DMS 273 (cell line): ENCODE data around the gene FAM107B.

Experiments used
- DNase-seq: peaks from one replicate; lab custom pipeline; 2025; ENCODE audit not compliant: unreplicated experiment; lab: John Stamatoyannopoulos, UW

Gene FAM107B

DNA sequence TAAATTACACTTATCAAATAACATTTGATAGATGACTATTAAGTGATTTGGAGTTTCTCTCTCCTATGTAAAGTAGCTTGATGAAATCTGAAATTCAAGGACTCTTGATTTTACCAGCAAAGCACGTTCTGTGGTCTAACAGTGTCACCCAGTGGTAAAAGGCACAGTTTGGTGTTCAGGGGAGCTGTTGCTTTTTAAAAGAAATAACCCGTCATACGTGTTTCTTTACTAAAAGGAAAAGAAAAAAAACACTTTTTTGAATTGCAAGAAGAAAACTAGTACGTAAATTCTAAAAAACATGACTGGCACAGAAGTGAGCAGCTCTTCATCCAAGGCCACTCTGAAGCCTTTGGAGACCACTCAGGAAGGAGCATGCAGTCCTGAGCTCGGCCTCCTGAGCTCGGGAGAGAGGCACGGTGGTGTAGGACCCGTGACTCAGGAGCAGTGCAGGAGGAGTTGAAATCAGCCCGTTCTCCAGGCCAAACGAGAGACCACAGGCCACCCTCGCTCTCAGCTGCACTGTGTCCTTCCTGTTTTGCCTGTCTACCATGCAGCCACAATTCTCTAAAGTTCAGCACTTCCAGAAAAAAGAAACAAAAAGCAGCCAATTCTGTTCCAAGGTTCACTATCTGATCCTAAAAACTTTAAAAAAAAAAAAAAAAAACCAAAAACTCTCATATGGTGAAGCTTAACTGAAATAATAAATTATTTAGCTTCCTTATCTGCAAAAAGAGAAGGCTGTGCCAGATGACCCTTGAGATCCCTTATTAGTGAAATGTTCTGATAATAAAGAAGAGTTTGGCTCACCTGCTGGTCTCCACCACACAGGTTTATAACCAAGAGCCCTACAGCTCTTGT is 231.4 kb downstream of the FAM107B start:
- DNase-seq: peak; percentile 2

DNA sequence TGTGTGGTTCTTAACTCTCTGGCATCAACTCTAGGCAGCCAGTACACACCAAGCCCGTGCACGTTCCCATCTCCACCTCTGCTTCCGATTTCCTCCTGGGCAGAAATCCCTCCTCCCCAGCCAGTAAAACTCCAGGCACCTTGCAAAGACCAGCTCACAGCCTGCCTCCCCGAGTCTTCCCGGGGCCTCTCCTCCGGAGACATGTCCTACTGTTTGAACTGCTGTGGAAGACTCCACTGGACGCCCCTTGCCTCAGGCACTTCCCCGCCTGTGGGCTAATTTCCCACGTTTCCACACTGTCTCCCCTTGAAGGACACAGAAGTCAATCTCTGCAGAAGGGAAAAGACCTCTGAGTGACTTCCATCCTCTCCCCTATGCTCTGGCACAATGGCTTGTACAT is 233.3 kb downstream of the FAM107B start:
- no peak for DNase-seq

DNA sequence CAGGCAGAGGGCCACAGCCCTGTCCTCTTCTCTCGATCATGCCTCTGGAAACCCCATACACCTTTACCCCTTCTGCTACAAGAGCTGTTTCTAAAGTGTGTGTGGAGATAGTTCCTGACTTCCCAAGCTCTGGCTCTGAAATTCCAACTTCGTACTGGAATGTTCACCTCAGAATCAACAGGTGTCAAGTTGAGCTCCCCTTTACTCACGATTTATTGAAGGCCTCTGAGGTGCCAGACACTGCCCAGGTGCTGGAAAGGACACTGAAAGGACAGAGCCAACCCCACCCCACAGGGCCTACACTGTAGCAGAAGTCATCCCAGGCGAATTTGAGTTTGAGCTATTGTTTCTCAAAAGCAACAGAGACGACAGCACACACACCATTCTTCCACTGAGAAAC is 234.1 kb downstream of the FAM107B start:
- DNase-seq: no peak

DNA sequence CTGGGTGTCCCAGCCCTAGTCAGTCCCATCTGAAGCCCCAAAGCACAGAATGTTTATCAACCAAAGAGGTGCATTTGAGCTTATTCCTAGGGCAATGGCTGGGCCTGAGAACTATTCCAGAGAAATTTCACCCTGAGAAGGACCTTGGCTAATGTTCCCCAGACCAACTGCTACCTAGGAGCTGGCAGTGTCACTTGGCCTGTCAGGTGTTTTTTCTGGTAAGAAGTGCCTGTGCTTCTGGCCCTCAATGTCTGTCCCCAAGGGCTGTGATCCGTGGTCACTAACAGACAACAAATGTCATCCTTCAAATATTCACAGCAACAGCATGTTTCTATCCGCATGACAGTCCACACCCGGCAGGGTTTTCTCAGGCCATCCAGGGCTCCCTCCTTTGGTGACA is 234.6 kb downstream of the FAM107B start:
- no peak for DNase-seq

DNA sequence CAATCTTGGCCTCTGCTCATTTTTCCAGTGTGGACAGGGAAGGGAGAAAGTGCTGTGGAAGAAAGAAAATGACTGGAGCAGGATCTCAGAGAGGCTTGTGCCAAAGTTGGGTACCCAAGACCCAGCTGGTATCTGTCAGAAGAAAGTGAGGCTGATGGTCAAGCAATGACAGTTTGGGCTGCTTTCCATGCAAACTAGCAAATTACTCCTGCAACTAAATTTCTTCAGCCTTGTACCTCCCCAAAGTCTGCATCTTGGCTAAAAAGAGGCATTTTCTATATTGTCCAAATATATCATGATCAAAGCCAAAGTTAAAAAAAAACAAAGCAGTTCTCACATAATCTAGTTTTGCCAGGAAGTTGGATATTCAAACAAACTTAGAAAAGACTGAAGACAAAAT is 235.5 kb downstream of the FAM107B start:
- no peak for DNase-seq

DNA sequence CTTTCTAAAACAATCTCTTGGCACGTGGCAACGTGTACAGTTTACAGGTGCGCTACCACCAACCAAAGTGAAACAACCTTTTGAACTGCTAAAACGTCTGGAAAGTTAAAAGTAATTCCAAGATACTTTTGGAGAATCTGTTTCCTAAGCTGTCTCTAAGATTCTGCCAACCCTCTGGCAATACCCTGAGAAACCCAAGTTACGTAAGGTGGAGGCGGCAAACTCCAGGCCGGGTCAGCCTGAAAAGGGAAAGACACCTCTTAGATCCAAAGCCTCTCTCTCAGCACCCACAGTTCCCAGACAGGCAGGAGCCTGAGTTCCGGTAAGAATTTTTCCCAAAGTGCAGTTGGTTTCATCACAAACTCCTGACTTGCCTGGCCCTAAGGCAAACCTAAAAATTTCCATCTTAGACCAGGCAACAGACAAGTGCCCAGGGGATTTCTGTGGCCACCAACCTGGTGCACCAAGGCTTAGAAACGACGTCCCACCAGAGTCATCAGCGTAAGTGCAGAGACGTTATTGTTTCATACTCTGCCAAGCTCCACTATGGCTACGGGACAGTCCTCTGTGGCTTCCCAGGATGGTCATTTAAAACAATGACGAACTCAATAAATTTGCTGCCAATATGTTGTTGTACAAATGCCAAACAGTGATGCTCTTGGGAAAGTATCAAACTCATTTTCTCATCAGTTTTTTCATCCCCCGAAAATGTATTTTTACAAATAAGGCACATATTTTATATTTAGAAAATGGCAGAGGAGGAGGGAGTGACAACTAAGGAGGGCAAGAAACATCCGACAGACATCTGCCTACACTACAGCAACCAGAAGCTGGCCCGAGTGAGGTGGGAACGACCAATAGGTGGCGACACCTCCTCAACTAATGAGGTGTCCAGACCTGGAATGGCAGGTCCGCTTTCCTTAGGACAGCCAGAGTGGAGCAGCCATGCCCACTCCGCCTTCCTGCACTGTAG is 238.2 kb downstream of the FAM107B start:
- peak; percentile 67 for DNase-seq

DNA sequence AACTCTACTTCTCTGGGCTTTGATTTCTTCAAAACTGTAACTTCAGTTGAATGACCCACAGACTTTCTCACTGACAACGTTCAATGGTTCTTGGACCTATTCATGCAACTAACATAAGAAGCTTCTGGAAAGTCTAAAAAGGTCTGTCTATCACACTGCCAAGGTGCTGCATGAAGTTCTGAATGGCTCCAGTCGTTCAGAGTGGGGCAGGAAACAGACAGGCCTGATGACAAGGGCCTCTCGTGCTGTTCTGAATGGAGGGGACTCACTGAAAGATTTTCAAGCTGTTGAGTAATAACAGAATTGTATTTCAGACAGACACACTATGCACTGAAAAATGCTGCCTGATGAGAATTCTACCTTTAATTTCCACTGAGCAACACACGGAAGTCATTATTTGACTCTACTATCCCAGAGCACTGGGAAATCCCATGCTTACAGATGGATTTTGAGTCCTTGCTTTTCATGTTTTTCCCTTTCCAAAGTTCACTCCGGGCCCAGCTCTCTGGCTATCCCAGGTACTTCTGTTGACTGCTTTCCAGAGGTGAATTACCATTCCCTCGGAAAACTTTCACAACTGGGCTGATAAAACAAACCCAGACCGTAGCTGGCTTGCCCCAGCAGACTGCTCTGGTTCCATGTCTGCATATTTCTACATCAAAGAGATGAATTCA is 239.1 kb downstream of the FAM107B start:
- DNase-seq: no peak

DNA sequence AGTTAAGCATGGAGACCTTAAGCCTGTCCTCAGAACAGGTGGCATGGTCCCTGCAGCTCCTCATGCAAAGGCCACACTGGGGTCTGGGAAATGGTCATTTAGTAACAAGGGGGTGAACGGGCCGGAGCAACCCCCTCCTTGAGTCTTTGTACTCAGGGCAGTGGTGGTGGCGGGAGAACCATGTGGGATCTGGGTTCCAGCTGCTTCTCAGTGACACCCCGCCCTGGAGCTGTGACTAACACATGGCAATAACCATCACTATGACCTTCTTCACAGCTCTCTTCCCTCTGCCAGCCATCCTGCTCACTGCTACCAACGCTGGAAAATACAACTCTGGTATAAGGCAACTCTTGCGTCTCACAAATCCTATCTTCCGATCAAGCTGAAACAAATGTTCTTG is 240.5 kb downstream of the FAM107B start:
- no peak for DNase-seq

DNA sequence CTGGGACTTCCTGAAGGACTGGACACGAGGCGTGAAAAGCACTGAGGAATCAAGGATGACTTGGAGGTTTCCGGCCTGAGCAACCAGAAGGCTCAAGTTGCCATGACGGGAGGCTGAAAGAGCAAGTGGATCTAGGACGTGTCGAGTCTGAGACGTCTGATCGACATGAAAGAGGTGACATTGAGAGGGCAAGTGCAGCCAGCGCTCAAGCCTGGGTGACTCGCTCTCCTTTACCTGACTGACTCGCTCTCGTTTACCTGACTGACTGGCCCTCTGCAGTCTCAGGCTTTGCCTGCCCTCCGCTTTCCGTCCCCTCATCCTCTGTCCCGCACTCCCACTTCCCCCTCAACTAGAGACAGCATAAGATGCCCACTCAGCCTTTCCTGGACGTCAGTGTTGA is 241.4 kb downstream of the FAM107B start:
- DNase-seq: no peak

DNA sequence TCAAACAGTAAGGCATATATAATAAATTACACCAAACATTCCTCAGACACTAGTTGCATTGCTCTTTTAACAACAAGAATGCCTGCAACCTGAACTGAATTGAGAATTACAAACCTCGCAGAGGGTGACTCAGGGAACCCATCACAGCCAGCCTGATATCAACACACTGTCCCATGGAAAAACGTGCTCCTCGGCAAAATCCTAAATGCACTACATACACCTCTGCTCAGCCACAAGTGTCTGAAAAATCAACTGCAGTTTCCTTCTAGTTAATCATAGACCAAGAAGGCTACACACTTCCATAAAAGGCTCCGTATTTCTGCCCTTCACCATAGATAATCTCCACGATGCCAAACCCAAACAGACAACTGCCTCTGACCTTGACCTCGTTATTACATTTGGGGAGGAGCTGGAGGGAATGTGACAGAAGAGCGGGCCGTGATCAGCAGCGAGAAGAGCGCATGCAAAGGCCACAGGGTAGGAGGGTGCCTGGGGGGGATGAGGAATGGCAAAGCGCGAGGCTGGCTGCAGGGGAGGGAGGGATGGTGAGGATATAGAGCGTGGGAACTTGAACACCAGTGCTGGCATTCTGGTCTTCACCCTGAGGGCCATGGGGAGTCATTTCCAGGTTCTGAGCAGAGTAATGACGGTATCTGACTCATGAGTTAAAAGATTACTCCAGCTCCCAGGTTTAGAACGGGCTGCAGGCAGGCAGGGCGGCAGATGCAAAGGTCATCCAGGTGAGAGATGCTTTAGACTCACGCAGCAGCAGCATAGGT is 242.0 kb downstream of the FAM107B start:
- DNase-seq: no peak

DNA sequence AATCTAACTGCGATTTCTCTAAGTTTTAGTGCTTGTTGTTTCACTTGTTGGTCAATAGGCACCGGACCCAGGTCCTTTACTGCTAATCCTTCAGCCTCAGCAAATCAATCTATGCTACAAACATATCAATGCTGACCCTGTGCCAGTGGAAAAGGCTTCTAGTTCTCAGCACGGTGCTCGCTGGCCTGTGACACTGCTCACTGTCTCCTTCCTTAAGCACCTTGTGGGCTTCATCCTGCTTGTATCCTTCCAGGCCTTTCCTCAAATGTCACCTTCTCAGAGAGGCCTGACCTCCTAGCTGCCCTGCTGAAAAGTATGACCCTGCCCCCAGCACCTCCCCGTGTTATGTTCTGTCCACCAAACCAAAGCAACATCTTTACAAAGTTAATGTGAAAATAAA is 242.7 kb downstream of the FAM107B start:
- no peak for DNase-seq

DNA sequence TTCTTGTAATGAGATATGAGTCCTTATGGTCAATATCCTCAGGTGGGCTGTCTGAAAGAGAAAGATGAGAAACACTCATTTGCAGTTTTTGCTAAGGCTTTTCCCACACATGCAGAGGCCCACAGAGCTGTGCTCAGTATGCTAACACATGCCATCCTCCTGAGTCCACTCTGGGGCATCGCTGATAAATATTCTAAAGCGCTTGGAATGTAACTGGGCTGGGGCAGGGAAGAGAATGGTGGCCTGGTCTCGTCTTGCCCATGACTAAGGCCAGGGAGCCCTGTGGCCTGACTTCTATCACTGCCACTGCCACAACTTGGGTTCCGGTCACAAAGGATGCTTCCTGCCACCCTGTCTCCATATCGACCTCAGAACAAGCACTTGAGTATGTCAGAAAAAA is 244.2 kb downstream of the FAM107B start:
- no peak for DNase-seq

DNA sequence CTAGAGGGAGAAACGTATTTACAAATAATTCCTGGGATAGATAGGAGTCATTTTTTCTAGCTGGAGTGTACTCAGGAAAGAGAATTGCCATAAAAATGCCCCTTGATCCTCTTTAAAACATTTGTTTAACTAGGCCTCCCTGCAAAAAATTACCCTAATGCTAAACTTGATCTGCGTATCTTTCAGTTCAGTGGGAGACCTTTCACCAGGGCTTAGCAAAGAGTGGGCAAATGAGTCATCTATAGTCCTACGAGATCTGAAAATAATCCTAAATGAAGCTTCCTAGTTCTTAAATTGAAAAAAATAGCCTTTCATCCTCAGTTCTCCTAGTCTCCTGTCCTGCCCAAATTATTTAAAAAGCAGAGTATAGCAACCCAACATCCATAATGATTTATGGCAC is 245.3 kb downstream of the FAM107B start:
- DNase-seq: no peak

DNA sequence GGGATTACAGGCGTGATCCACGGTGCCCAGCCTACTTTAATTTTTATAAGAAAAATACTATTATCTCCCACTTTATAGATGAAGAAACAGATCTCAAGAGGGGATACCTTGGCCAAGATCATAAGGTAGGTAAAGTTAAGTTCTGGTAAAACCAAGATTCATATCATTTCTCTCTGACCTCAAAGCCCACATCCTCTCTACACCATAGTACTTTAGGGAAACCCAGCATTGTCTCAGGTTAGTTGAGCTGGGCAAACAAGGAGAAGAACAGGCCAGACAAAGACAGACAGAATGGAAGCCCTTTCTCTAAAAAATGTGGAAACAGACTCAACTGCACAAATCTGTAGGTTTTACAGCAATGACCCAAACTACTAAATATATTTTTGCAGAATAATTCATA is 246.2 kb downstream of the FAM107B start:
- DNase-seq: no peak

DNA sequence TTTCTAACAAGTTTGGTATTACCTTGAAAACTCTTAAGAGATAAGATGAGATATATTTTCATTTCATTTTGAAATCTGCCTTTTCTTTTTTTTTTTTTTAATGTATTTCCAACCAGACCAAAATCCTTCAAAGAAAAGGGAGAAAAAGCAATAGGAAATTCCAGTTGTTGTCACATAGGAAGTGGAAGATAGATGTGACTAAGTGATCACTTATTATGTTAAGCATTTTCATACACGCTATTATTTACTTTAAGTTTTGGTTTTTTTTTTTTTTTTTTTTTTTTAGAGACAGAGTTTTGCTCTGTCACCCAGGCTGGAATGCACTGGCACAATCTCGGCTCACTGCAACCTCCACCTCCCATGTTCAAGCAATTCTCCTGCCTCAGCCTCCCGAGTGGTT is 246.8 kb downstream of the FAM107B start:
- no peak for DNase-seq

DNA sequence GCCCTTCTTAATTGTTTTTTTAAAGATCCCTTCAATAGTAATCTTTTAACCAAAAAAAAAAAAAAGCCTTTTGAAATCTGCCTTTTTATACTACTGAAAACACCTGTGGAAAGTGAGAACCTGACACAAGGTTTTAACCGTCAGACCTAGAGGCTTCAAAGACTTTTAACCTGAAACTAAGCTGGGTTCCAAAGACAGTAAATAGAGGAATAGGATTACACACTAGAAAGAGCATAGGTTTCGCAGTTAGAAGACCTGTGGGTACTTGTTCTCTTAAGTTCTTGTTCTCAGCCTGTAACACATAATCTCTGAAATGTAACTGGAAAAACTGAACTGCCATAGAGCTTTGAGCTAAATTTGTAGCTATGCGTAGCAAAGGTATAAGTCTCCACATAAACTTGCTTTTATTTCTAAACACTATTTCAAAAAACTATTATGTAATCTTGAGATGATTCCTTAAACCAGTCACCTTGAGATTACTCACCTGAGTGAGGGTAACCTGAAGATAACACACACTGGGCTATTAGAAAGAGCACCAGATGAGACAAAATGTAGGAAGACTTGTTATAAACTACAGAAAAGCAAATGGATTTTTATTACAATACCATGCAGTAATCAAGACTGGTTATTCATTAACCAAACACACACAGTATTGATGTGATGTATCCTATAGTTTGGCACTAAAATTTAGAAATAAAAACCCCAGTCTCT is 247.4 kb downstream of the FAM107B start:
- no peak for DNase-seq

DNA sequence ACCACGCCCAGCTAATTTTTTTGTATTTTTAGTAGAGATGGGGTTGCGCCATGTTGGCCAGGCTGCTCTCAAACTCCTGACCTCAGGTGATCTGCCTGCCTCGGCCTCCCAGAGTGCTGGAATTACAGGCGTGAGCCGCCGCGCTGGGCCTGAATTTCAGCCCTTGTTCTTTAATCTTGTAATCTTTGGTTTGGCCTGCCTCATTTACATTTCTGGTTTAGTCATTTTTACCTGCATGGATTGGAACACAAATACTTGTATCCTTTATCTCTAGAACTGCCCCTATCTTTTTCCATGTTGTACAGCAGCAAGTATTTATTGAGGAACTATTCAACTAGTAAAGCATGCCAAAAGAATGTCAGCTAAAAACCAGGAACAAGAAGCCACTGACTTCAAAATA is 248.4 kb downstream of the FAM107B start:
- no peak for DNase-seq

DNA sequence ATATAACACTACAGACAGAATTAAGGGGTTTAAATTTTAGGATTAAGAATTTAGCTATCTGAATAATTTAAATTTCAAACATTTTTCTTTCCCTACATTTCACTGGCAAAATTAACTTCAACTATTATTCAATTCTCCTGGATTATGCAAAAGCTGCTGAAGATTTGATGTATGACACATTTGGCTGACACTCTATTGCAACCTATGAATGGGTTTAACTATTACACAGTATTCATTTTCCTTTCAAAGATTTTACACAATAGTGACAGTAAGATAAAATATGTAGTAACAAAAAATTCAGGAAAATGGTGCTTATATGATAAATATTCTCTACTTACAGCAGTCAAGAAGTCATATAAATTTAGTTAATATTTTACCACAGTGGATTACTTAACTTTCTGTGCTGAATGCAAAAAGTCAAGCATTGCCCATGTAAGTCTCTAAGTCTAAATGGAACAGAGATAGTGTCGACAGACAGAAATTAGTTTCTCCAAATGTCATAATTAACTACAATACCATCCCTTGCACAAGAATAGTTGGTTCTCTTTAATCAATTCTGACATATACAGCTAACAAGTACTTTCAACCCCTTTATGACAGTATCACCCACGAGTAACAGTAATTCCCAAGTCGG is 249.9 kb downstream of the FAM107B start:
- DNase-seq: no peak

DNA sequence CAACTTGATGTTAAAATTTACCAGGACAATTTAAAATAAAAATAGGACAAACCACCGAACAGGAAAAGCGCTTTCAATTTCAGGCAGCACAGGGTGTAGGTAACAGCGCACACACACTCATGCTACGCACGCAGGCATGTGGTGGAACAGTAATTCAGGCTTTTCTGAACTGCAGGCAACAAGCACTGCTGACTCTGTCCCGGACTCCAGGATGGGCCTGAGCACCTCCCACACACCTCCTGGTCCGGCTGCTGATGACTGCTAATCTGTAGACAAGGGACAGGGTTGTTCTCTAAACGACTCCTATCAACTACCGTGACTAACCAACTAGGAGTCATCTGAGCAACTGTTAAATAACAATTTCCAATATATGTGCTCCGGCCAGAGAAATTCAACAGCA is 251.4 kb downstream of the FAM107B start:
- DNase-seq: no peak

DNA sequence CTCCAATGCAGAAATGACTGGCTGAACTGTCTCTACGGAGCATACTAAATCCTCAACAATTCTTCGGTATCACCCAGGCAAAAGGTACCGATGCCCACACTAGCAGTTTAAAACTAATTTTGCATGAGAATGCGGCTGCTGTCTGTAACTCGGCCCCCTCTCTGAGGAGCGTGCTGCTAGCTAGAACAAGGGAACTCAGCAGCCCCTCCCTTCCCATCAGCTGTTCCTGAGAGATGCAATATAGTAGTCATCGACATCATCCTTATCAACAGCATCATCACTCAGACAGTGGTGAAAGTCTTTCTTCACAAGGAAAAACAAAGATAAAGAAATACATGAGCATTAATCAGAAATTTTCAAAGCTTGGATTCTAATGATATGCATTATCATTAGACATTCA is 254.9 kb downstream of the FAM107B start:
- no peak for DNase-seq
